Progenitor cell of endocrine pancreas (in vitro differentiated cells): Measurements from ENCODE around the gene HAGH. TPM values are rescaled to one million over a fixed set of nuclear protein-coding genes. Genes with fewer than 3 reads are reported as not detected.

Experiments
- DNase-seq: peaks from one replicate; pipeline ENCODE4 v3.0.0; 2021; ENCODE audit warnings: low spot score; ENCODE audit not compliant: unreplicated experiment
- H3K27ac Mint-ChIP-seq: 2 replicates; pipeline ENCODE4 v1.8.0; 2021; ENCODE audit warnings: mild to moderate bottlenecking, moderate library complexity, mixed read lengths
- H3K27me3 Mint-ChIP-seq: 2 replicates; pipeline ENCODE4 v1.8.0; 2021; ENCODE audit warnings: mixed read lengths
- H3K36me3 Mint-ChIP-seq: 2 replicates; pipeline ENCODE4 v1.8.0; 2022; ENCODE audit warnings: mixed read lengths; ENCODE audit not compliant: insufficient read depth
- H3K4me1 Mint-ChIP-seq: 2 replicates; pipeline ENCODE4 v1.8.0; 2021; ENCODE audit warnings: low read depth, mixed read lengths
- H3K4me3 Mint-ChIP-seq: 2 replicates; pipeline ENCODE4 v1.8.0; 2021; ENCODE audit warnings: low read depth, mild to moderate bottlenecking, moderate library complexity, mixed read lengths
- H3K9me3 Mint-ChIP-seq: 2 replicates; pipeline ENCODE4 v1.8.0; 2021; ENCODE audit warnings: low read depth, mixed read lengths
- CTCF ChIP-seq: fragments of 200-600 bp; sonication (generic); IDR thresholded peaks from one replicate; pipeline ENCODE4 v1.5.0; 2021; ENCODE audit warnings: antibody characterized with exemption, mild to moderate bottlenecking; ENCODE audit not compliant: unreplicated experiment
- total RNA-seq: library from RNA; stranded (reverse); gene quantifications from 2 replicates; pipeline ENCODE4 v1.2.1, GENCODE V29; 2021

The HAGH gene
- total RNA-seq, 1 donor from 2014 or later: 43.6 TPM

GRCh38 chr16:1764971-1765370, 61.7 kb downstream of the HAGH start:
- no peak overlapping the region for H3K27ac Mint-ChIP-seq
- no peaks in the 10 kb centered on the region for H3K4me1 Mint-ChIP-seq
- no peaks in the 10 kb centered on the region for H3K27me3 Mint-ChIP-seq
- H3K36me3 Mint-ChIP-seq: peaks cover 2% of the 10 kb centered on the region
- H3K9me3 Mint-ChIP-seq: no peaks in the 10 kb centered on the region
- DNase-seq: no peak
- H3K4me3 Mint-ChIP-seq: no peak overlapping the region
- TF ChIP-seq CTCF: no peak

GRCh38 chr16:1763521-1764511, 62.8 kb downstream of the HAGH start:
- no peak for DNase-seq
- Mint-ChIP-seq H3K27me3 (no peaks in the 10 kb centered on the region), H3K4me3 (no peak overlapping the region), H3K27ac (no peak overlapping the region), H3K9me3 (no peaks in the 10 kb centered on the region), H3K36me3 (peaks cover 3% of the 10 kb centered on the region), H3K4me1 (no peaks in the 10 kb centered on the region)
- TF ChIP-seq CTCF: peak; percentile 58

GRCh38 chr16:1762879-1763520, 63.6 kb downstream of the HAGH start:
- no peak for DNase-seq
- no peaks in the 10 kb centered on the region for H3K9me3 Mint-ChIP-seq

GRCh38 chr16:1762196-1762878, 64.3 kb downstream of the HAGH start:
- Mint-ChIP-seq H3K4me3 (no peak overlapping the region), H3K9me3 (no peaks in the 10 kb centered on the region), H3K4me1 (peaks cover 3% of the 10 kb centered on the region), H3K27me3 (no peaks in the 10 kb centered on the region), H3K27ac (no peak overlapping the region), H3K36me3 (peaks cover 2% of the 10 kb centered on the region)
- TF ChIP-seq CTCF: no peak
- no peak for DNase-seq

More at GRCh38 chr16:1762879-1763520, 63.6 kb downstream of the HAGH start:
- H3K27ac Mint-ChIP-seq: no peak overlapping the region
- no peak overlapping the region for H3K4me3 Mint-ChIP-seq
- TF ChIP-seq CTCF: no peak
- H3K27me3 Mint-ChIP-seq: no peaks in the 10 kb centered on the region
- H3K4me1 Mint-ChIP-seq: peaks cover 1% of the 10 kb centered on the region
- H3K36me3 Mint-ChIP-seq: peaks cover 2% of the 10 kb centered on the region

GRCh38 chr16:1761751-1762150, 64.9 kb downstream of the HAGH start:
- no peak overlapping the region for H3K27ac Mint-ChIP-seq
- no peak for DNase-seq
- H3K4me3 Mint-ChIP-seq: no peak overlapping the region
- H3K36me3 Mint-ChIP-seq: peaks cover 2% of the 10 kb centered on the region
- no peak for TF ChIP-seq CTCF
- no peaks in the 10 kb centered on the region for H3K9me3 Mint-ChIP-seq
- peaks cover 5% of the 10 kb centered on the region for H3K4me1 Mint-ChIP-seq
- no peaks in the 10 kb centered on the region for H3K27me3 Mint-ChIP-seq
